ENCODE results near the gene EDIL3.

GRCh38 chr5:84419742-84420141 is 35.1 kb upstream of the EDIL3 start:
- TF ChIP-seq POLR2A (IDR thresholded peaks at IDR 0.05) = no peak
- no peak for TF ChIP-seq CTCF (IDR thresholded peaks at IDR 0.05)

All from lower leg skin (tissue), 3 donors.